Sigmoid colon (tissue), 4 donors: ENCODE results near the gene SLC4A1AP.

Experiments used
- EP300 ChIP-seq, 4 donors: sonication (generic); formaldehyde crosslinking; IDR thresholded peaks; one replicate each; pipeline ENCODE4 v1.6.1; 2017; ENCODE audit warnings: antibody characterized with exemption in 4 of 4
- POLR2A ChIP-seq, 2 donors: fragments of 450-650 bp; IDR thresholded peaks; one replicate each; pipeline ENCODE4 v1.6.1; 2016; ENCODE audit warnings: antibody characterized with exemption in 2 of 2, mild to moderate bottlenecking in 2 of 2, moderate library complexity in 2 of 2
- POLR2AphosphoS5 ChIP-seq, 4 donors: sonication (generic); formaldehyde crosslinking; IDR thresholded peaks; one replicate each; pipeline ENCODE4 v1.6.1; 2017; ENCODE audit warnings: antibody characterized with exemption in 4 of 4
- TF ChIP-seq, protein P1 (sequence below), 4 experiments: fragments of 450-650 bp in 3 of 4; fragments of 200-600 bp in 1 of 4; IDR thresholded peaks; one replicate each; pipeline ENCODE4 v1.5.1; 2016 to 2019; ENCODE audit warnings: antibody characterized with exemption in 4 of 4, mild to moderate bottlenecking in 3 of 4, moderate library complexity in 2 of 4

DNA sequence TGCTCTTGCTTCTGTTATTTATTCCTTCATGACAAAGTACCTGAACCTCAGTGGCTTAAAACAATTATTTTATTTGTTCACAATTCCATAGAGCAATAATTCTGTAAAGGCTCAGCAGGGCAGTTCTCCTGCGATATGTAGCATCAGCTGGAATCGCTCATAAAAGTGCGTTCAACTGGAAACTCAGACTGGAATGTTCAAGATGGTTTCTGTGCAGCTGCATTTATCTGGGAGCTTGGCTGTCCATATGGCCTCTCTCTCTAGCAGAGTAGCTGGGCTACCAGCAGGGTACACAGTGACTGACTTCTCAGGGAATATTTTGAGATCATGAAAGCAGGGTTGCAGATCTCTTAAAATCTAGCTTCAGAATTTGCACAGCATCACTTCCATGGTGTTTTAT lies 48.4 kb upstream of the SLC4A1AP start:
- no peak for TF ChIP-seq POLR2AphosphoS5 (IDR thresholded peaks at IDR 0.05)
- TF ChIP-seq, protein P1, sequence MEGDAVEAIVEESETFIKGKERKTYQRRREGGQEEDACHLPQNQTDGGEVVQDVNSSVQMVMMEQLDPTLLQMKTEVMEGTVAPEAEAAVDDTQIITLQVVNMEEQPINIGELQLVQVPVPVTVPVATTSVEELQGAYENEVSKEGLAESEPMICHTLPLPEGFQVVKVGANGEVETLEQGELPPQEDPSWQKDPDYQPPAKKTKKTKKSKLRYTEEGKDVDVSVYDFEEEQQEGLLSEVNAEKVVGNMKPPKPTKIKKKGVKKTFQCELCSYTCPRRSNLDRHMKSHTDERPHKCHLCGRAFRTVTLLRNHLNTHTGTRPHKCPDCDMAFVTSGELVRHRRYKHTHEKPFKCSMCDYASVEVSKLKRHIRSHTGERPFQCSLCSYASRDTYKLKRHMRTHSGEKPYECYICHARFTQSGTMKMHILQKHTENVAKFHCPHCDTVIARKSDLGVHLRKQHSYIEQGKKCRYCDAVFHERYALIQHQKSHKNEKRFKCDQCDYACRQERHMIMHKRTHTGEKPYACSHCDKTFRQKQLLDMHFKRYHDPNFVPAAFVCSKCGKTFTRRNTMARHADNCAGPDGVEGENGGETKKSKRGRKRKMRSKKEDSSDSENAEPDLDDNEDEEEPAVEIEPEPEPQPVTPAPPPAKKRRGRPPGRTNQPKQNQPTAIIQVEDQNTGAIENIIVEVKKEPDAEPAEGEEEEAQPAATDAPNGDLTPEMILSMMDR (IDR thresholded peaks at IDR 0.05): no peak
- TF ChIP-seq POLR2A (IDR thresholded peaks at IDR 0.05): no peak
- TF ChIP-seq EP300 (IDR thresholded peaks at IDR 0.05): no peak
